Retinal pigment epithelial cell (primary cell): ENCODE measurements around the gene ABCA13.
"Not testable (repeated sequence)": the region's sequence is repeated elsewhere in the genome, so short reads cannot be mapped to it uniquely, and the experiment has no call there.

Experiments used
- DNase-seq: peaks from one replicate; pipeline ENCODE4 v3.0.0-alpha.2; 2010; ENCODE audit warnings: low read depth
- H3K4me3 ChIP-seq: 2 replicates; pipeline ENCODE4 v1.5.1; 2011; ENCODE audit warnings: mild to moderate bottlenecking, low read length, control low read depth, moderate library complexity
- CTCF ChIP-seq: conservative IDR thresholded peaks from 2 replicates; pipeline ENCODE4 v1.5.1; 2011; ENCODE audit warnings: low read depth, low read length, control low read depth, inconsistent platforms

ABCA13 gene

GRCh38 chr7:48182718-48183369 lies 11.6 kb downstream of the ABCA13 start:
- no peak overlapping the region for H3K4me3 ChIP-seq
- no peak for TF ChIP-seq CTCF
- peak; percentile 40 for DNase-seq

DNA sequence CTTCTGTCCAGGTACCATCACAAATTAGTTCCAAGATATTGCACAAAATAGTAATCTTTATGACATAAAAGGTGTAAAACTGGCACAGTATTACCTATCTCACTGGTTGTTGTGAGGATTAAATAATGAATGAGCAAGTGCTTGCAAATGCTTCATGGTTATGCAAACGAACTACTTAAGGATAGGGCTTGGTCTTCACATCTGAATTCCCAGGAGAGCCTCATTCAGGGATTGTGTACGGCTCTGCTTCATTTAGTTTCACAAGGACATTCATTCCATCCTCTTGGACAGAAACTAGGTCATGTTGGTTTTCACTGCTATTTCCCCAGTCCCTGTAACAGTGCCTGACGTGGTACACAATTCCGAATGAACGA lies 12.1 kb downstream of the ABCA13 start:
- no peak for DNase-seq
- H3K4me3 ChIP-seq, result no peak overlapping the region
- no peak for TF ChIP-seq CTCF

- TF ChIP-seq CTCF, result no peak
- no peak overlapping the region for H3K4me3 ChIP-seq
- DNase-seq, result no peak
These were observed 12.7 kb downstream of the ABCA13 start for GRCh38 chr7:48183965-48184364.

DNA sequence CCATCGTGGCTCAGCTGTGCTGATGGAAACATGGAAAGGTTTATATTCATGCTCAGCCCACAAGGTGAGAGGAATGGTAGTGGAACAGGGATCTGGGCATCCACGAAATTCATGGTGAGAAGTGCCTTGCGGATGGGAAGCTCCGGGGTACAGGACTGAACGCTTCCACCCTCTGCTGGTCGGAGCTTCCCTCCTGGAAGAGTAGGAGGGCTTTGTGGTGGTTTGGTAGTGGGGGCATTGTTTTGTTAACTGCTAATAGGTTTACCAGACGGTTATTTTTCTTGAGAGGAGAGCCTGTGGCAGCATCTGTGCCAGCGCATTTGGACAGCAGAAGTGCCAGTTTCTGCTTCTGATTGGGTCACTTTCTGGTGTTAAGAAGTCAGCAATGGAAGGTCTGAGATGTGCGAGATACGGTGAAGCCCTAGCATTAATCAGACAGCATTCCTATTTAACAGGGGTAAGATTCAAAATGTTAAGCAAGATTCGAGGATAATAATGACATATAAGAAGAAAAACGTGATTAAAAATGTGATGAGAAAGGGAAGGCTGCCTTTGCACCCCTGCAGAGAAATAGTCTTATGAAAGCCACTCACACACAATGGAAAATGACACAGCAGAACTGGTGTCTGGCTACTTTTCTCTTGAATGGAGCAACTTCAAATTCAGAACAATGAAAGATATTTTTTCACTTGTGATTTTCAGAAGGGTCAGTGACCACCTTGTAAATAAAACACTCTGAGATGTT lies 17.7 kb downstream of the ABCA13 start:
- TF ChIP-seq CTCF, result no peak
- H3K4me3 ChIP-seq, result no peak overlapping the region
- DNase-seq, result no peak

DNA sequence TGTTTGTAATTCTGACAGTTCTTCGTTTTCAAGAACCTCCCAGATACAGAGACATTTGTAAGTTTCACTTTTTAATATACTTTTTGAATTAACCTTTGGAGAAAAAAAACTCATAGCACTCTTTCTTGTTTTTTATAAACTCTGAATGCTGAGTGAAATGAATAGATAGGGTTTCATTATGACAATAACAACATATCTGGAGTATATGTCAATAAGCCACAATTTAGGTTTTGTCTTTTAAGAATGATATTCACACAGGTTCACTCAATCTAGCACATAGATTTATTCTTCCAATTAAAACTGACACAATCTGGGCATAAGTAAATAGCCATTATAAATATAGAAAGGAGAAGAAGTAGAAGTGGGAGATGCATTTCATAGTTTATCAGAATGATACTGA lies 21.7 kb downstream of the ABCA13 start:
- no peak for TF ChIP-seq CTCF
- no peak for DNase-seq
- no peak overlapping the region for H3K4me3 ChIP-seq

DNA sequence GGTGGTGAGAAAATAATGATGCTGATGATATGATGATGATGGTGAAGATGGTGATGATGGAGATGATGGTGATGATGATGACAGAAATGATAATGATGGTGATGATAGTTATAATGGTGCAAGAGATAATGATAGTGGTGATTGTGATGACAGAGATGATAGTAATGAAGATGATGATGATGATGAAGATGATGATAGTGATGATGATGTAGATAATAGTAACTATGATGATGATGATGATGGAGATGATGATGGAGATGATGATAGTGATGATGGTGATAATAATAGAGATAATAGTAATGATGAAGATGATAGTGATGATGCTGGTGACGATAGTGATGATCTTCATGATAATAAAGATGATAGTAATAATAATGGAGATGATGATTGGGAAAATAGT lies 22.2 kb downstream of the ABCA13 start:
- no peak overlapping the region for H3K4me3 ChIP-seq
- TF ChIP-seq CTCF, result no peak
- DNase-seq, result no peak

DNA sequence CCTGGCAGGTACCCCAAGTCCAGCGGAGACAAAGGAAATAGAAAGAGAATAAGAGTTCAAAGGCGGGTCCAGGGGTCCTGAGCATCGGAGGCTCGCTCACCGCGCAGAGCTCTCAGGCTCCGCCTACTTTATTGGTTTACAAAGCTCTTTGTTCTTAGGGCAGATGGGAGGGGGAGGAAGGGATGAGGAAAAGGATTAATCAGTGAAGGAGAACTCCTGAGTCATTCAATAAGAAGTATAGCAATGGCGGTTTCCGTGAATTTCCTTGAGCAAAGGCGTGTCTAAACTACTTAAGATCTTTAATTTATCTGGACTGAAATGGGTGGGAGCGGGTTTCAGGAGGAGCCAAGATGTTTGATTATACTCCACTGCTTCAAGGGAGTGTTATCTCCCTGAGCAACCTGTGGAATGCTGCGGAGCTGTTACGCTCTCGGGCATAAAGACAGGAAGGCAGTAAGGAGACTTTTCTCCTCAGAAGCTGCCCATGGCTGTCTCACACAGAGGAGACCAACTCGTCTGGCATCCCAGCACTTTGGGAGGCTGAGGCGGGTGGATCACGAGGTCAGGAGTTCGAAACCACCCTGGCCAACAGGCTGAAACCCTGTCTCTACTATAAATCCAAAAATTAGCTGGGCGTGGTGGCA lies 29.8 kb downstream of the ABCA13 start:
- DNase-seq, result peak; percentile 43
- H3K4me3 ChIP-seq, result peak overlapping the region; percentile 28

DNA sequence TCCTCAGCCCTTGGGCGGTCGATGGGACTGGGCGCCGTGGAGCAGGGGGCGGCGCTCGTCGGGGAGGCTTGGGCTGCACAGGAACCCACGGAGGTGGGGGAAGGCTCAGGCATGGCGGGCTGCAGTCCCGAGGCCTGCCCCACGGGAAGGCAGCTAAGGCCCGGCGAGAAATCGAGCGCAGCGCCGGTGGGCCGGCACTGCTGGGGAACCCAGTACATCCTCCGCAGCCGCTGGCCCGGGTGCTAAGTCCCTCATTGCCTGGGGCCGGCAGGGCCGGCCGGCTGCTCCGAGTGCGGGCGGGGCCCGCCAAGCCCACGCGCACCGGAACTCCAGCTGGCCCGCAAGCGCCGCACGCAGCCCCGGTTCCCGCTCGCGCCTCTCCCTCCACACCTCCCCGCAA lies 31.7 kb downstream of the ABCA13 start:
- DNase-seq, H3K4me3 ChIP-seq: not testable (repeated sequence)
